Right lobe of liver (tissue), 6 donors: Measurements from ENCODE around the gene IKZF2. TPM values are rescaled to one million over a fixed set of nuclear protein-coding genes. Genes with fewer than 3 reads are reported as not detected.

ENCODE experiments used
- ATAC-seq, 4 donors: fragments of 200-7000 bp; cut with Tn5 transposase; one replicate each; pipeline ENCODE4 v1.9.1; 2020; ENCODE audit warnings: mild to moderate bottlenecking in 4 of 4, moderate library complexity in 4 of 4
- DNase-seq, 3 donors: peaks; one replicate each; pipeline ENCODE4 v3.0.0-alpha.2; 2020
- H3K27ac ChIP-seq, 3 donors: fragments of 200-600 bp; one replicate each; pipeline ENCODE4 v1.8.0; 2022
- H3K27me3 ChIP-seq, 2 donors: fragments of 200-600 bp; one replicate each; pipeline ENCODE4 v1.8.0; 2022
- H3K36me3 ChIP-seq, 4 donors: fragments of 200-600 bp; sonication (generic) in 1 of 4; one replicate each; pipeline versions ENCODE4 v1.5.1 to v1.8.0; 2017 to 2022; ENCODE audit warnings: control low read depth in 1 of 4
- H3K4me1 ChIP-seq, 4 donors: fragments of 200-600 bp; sonication (generic) in 1 of 4; one replicate each; pipeline versions ENCODE4 v1.5.1 to v1.8.0; 2017 to 2022; ENCODE audit warnings: control low read depth in 1 of 4
- H3K4me3 ChIP-seq, 3 donors: fragments of 200-600 bp; one replicate each; pipeline ENCODE4 v1.8.0; 2022
- H3K9me3 ChIP-seq, 4 donors: fragments of 200-600 bp; sonication (generic) in 1 of 4; one replicate each; pipeline versions ENCODE4 v1.5.1 to v1.8.0; 2017 to 2022; ENCODE audit warnings: control low read depth in 1 of 4
- CTCF ChIP-seq, 4 donors: fragments of 200-600 bp in 3 of 4; fragments of 450-650 bp in 1 of 4; IDR thresholded peaks; one replicate each; pipeline versions ENCODE4 v1.5.1 to v1.8.0; 2016 to 2022; ENCODE audit warnings: antibody characterized with exemption in 4 of 4, mild to moderate bottlenecking in 2 of 4
- POLR2A ChIP-seq: fragments of 450-650 bp; IDR thresholded peaks from one replicate; pipeline ENCODE4 v1.6.1; 2017; ENCODE audit warnings: antibody characterized with exemption, mild to moderate bottlenecking
- WGBS: methylation state at CpG from one replicate; pipeline ENCODE4 v1.1.6; 2018; ENCODE audit warnings: low coverage, low lambda C conversion rate; ENCODE audit not compliant: insufficient coverage; ENCODE audit errors: missing lambda C conversion rate; 5-methylcytosine and 5-hydroxymethylcytosine counted together
- intact Hi-C, 2 donors: fragments of 100-400 bp; cut with DNase I; formaldehyde crosslinking; loops; one replicate each; pipeline versions ENCODE4 v1.11.2 to v1.14.1; 2022
- total RNA-seq, 6 experiments: library from RNA; depleted of rRNA in 2 of 6; stranded (reverse); fragments of >200 nt in 2 of 6; fragmentation: NEBNext Ultra II Directional in 3 of 6; extraction: Animal tissue kit (Norgen Biotek cat#: 25700) in 3 of 6; gene quantifications; one replicate each; pipeline versions ENCODE4 v1.1.0 to v1.2.4, GENCODE V29; 2016 to 2023
- donor health status: DM: no; HTN: yes; CAD: no.
- donor health status: DM: no; HTN: no; CAD: no.
- donor health status: DM: no; HTN: no; CAD: no.
- donor health status: DM: no; HTN: yes; CAD: no.
- donor health status: DM: no; HTN: yes; CAD: no.

The IKZF2 gene
- total RNA-seq, 6 experiments from 2014 or later = 1.1 to 4.1 (median 1.9) TPM

DNA sequence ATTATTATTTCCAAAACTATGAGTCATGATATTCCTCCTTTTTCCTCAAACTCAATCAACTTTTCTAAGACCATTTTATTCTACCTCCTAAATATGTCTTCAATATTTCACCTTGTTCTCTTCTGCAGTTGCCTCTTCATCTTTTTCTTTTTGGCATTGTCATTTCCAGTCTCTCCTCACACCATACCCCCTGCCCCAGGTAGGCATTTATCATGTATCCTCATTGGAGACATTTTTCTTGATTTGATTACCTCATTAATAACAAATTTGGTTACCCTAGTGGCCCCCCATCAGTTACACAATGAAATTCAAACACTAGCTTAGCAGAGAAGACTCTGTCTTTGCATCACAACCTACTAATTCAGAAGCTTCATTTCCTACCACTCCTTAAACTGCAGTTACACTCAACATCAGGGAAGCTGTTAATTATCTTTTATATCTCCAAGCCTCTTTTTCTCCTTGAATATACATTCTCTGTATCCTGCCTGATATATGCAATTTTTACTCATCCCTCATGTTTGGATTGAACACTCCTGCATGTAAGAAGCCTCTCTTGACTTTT is 133.0 kb downstream of the IKZF2 start:
- H3K36me3 ChIP-seq = no peaks in the 10 kb centered on the region
- H3K4me3 ChIP-seq = no peak overlapping the region
- H3K27ac ChIP-seq = no peak overlapping the region
- no peaks in the 10 kb centered on the region for H3K27me3 ChIP-seq
- ATAC-seq (no peak), DNase-seq (no peak)
- H3K4me1 ChIP-seq = no peaks in the 10 kb centered on the region
- no peaks in the 10 kb centered on the region for H3K9me3 ChIP-seq
- TF ChIP-seq POLR2A (no peak), CTCF (IDR thresholded peaks at IDR 0.05) (no peak)
- intact Hi-C loops = no loop called here

DNA sequence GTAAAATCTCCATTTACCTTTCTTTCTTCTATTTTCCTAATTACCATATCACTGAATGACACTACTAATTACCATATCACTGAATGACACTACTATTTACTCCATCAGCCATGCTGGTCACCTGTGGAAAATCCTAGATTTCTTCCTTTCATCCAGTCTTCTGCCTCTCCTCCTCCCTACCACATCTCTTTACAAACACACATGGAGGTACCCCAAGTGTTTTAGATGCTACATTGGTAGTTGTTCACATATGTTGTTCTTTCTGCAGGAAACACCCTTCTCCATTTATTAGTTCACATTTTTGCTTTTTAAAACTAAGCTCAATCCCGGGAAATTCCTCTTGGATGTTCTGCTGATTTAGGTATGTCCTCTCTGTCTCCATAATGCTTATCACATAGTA is 134.0 kb downstream of the IKZF2 start:
- Histone ChIP-seq H3K27ac (no peak overlapping the region), H3K27me3 (no peaks in the 10 kb centered on the region), H3K4me3 (no peak overlapping the region), H3K4me1 (no peaks in the 10 kb centered on the region), H3K36me3 (no peaks in the 10 kb centered on the region), H3K9me3 (no peaks in the 10 kb centered on the region)
- TF ChIP-seq POLR2A = no peak
- intact Hi-C loops = no loop called here
- 79% methylated on average over 1 of the region's 1 CpG for WGBS
- DNase-seq (no peak), ATAC-seq (no peak)

DNA sequence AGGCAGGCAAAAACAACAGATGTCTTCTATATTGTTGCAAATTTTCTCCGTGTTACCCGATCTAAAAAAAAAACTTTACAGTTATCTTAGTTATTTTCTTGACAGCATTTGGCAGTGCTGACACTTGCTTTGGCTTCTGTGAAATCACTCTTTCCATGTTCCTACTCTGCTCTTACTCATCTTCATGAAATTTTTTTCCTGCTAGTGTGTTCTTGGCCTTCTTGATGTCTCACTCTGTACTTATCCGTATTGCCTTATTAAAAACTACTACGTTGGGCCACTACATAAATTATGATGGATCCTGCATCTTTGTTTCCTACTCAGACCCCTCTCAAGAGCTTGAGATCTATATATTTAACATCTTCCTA is 134.4 kb downstream of the IKZF2 start:
- WGBS = 89% methylated on average over 4 of the region's 4 CpGs
- no peak overlapping the region for H3K4me3 ChIP-seq
- H3K4me1 ChIP-seq = no peaks in the 10 kb centered on the region
- no peaks in the 10 kb centered on the region for H3K9me3 ChIP-seq
- TF ChIP-seq CTCF (IDR thresholded peaks at IDR 0.05) = no peak
- TF ChIP-seq POLR2A = no peak
- no peak for ATAC-seq
- H3K27ac ChIP-seq = no peak overlapping the region
- H3K36me3 ChIP-seq = no peaks in the 10 kb centered on the region
- intact Hi-C loops = no loop called here
- H3K27me3 ChIP-seq = no peaks in the 10 kb centered on the region
- DNase-seq = no peak

DNA sequence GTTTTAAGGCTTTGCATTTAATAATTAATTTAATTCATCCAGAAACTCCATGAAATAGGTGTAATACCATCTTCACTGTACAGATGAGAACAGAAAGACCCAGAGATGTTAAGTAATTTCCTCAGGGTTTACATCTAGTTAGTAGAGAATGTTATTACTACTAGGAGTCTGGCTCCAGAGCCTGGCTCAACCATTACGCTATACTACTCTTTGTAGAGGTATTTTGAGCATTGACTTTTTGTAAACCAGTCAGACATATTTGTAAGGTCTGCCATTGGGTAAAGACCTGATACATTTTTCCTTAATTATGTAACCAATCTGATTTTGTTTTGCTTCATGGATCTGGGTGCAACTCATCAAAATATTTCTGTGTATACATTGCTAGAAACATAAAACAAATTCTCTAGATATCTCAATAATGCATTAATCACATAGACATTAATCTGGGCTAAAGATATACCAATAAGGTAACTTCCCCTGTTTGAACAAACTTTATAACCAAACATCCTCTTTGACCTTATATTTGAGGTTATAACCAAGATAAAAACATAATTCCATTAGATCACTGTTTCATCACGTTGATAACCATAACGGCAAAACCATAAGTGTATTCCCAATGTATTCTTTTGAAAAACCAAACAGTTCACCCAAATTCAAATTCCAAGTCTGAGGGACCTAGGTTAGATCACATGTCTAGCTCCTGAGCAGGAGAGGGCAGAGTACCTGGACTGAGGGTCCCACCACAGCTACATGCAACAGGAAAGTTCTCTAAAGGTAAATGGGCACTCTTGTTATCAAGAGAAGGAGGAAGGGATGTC is 135.0 kb downstream of the IKZF2 start:
- ATAC-seq = no peak
- no peak for TF ChIP-seq POLR2A
- no peak for TF ChIP-seq CTCF (IDR thresholded peaks at IDR 0.05)
- no peaks in the 10 kb centered on the region for H3K36me3 ChIP-seq
- H3K27ac ChIP-seq = no peak overlapping the region
- H3K4me1 ChIP-seq = no peaks in the 10 kb centered on the region
- intact Hi-C loops = no loop called here
- no peaks in the 10 kb centered on the region for H3K27me3 ChIP-seq
- H3K4me3 ChIP-seq = no peak overlapping the region
- no peak for DNase-seq
- 83% methylated on average over 3 of the region's 3 CpGs for WGBS
- H3K9me3 ChIP-seq = no peaks in the 10 kb centered on the region

GRCh38 chr2:213015387-213016165 is 135.8 kb downstream of the IKZF2 start:
- Histone ChIP-seq H3K4me3 (no peak overlapping the region), H3K27ac (no peak overlapping the region), H3K36me3 (no peaks in the 10 kb centered on the region), H3K4me1 (no peaks in the 10 kb centered on the region), H3K27me3 (no peaks in the 10 kb centered on the region), H3K9me3 (no peaks in the 10 kb centered on the region)
- TF ChIP-seq CTCF (IDR thresholded peaks at IDR 0.05) (no peak), POLR2A (no peak)
- 84% methylated on average over 7 of the region's 7 CpGs for WGBS
- no peak for DNase-seq
- intact Hi-C loops = no loop called here
- ATAC-seq = no peak
